SK-N-SH (cell line): ENCODE results near the gene SV2C. TPM values are rescaled to one million over a fixed set of nuclear protein-coding genes. Genes with fewer than 3 reads are reported as not detected.

Experiments
- CTCF ChIA-PET: fragments of 300-600, 350-600 bp; formaldehyde crosslinking; extraction: SDS; loops from one replicate; lab custom pipeline; 2021; lab: Yijun Ruan, JAX
- POLR2A ChIA-PET: fragments of 350-600 bp; sonication (Branson Sonifier 250); formaldehyde crosslinking; extraction: SDS; loops from one replicate; lab custom pipeline; 2020; ENCODE audit warnings: antibody characterized with exemption, inconsistent platforms; lab: Yijun Ruan, JAX
- DNase-seq: peaks from one replicate; pipeline ENCODE4 v3.0.0; 2012
- H2AFZ ChIP-seq: fragments of 200-600 bp; sonication (generic); 2 replicates; pipeline ENCODE4 v1.8.1; 2016; ENCODE audit warnings: antibody characterized with exemption, mild to moderate bottlenecking, low read depth
- H3F3A ChIP-seq: fragments of 200-600 bp; sonication (generic); replicated peaks from 2 replicates; pipeline ENCODE3; 2016; ENCODE audit warnings: antibody characterized with exemption, mild to moderate bottlenecking; ENCODE audit not compliant: insufficient read depth
- H3K27ac ChIP-seq, 2 experiments: fragments of 200-500 bp in 1 of 2; fragments of 200-600 bp in 1 of 2; sonication (Bioruptor generic) in 1 of 2; sonication (generic), shearing (Covaris generic) in 1 of 2; 2 replicates each; pipeline versions ENCODE4 v1.5.1 to v1.6.1; 2014 to 2016; ENCODE audit warnings: low read depth in 2 of 2, inconsistent platforms in 1 of 2, low read length in 1 of 2, mild to moderate bottlenecking in 1 of 2, mixed read lengths in 1 of 2
- H3K27me3 ChIP-seq: fragments of 200-600 bp; sonication (generic), shearing (Covaris generic); 2 replicates; pipeline ENCODE4 v1.6.1; 2016; ENCODE audit warnings: mixed run types; ENCODE audit not compliant: insufficient read depth
- H3K36me3 ChIP-seq, 2 experiments: fragments of 200-500 bp in 1 of 2; fragments of 200-600 bp in 1 of 2; sonication (Bioruptor generic) in 1 of 2; sonication (generic) in 1 of 2; replicated peaks in 1 of 2; 2 replicates each; pipeline versions ENCODE3 to v1.5.1; 2014 to 2016; ENCODE audit warnings: low read length in 1 of 2, mild to moderate bottlenecking in 1 of 2; ENCODE audit not compliant: insufficient read depth in 2 of 2, control insufficient read depth in 1 of 2
- H3K4me1 ChIP-seq, 2 experiments: fragments of 200-500 bp in 1 of 2; fragments of 200-600 bp in 1 of 2; sonication (Bioruptor generic) in 1 of 2; sonication (generic), shearing (Covaris generic) in 1 of 2; 2 replicates each; pipeline versions ENCODE4 v1.5.1 to v1.6.1; 2014 to 2016; ENCODE audit warnings: low read depth in 1 of 2, low read length in 1 of 2, mixed run types in 1 of 2; ENCODE audit not compliant: insufficient read depth in 2 of 2, control insufficient read depth in 1 of 2
- H3K4me2 ChIP-seq: fragments of 200-600 bp; sonication (generic), shearing (Covaris generic); 2 replicates; pipeline ENCODE4 v1.6.1; 2017; ENCODE audit warnings: mixed run types
- H3K4me3 ChIP-seq, 2 experiments: fragments of 200-500 bp in 1 of 2; fragments of 200-600 bp in 1 of 2; sonication (Bioruptor generic) in 1 of 2; sonication (generic), shearing (Covaris generic) in 1 of 2; 2 replicates each; pipeline versions ENCODE4 v1.5.1 to v1.8.1; 2014 to 2016; ENCODE audit warnings: low read depth in 2 of 2, inconsistent platforms in 1 of 2, low read length in 1 of 2, mild to moderate bottlenecking in 1 of 2, mixed read lengths in 1 of 2, moderate library complexity in 1 of 2
- H3K79me2 ChIP-seq: fragments of 200-600 bp; sonication (generic); 2 replicates; pipeline ENCODE4 v1.8.1; 2017; ENCODE audit warnings: mild to moderate bottlenecking; ENCODE audit not compliant: insufficient read depth
- H3K9ac ChIP-seq: fragments of 200-600 bp; sonication (generic); 2 replicates; pipeline ENCODE4 v1.6.1; 2017; ENCODE audit warnings: mixed run types
- H3K9me2 ChIP-seq: fragments of 200-600 bp; sonication (generic); 2 replicates; pipeline ENCODE4 v1.6.1; 2017; ENCODE audit warnings: mixed run types
- H3K9me3 ChIP-seq: fragments of 200-600 bp; sonication (generic); 2 replicates; pipeline ENCODE4 v1.6.1; 2017; ENCODE audit warnings: mixed run types, mild to moderate bottlenecking, moderate library complexity
- H4K20me1 ChIP-seq: fragments of 200-600 bp; sonication (generic); 2 replicates; pipeline ENCODE4 v1.6.1; 2017; ENCODE audit warnings: mild to moderate bottlenecking, mixed run types; ENCODE audit not compliant: insufficient read depth
- CTCF ChIP-seq: fragments of 200-600 bp; sonication (generic); IDR thresholded peaks from 2 replicates; pipeline ENCODE4 v1.6.1; 2017; ENCODE audit warnings: antibody characterized with exemption, mild to moderate bottlenecking, moderate library complexity
- EP300 ChIP-seq, 2 experiments: IDR thresholded peaks; 2 replicates each; pipeline versions ENCODE4 v1.4.0 to v1.6.1; 2012; ENCODE audit warnings: borderline replicate concordance in 1 of 2, low read depth in 1 of 2, low read length in 1 of 2
- GATA2 ChIP-seq: sonication (generic); formaldehyde crosslinking; IDR thresholded peaks from 2 replicates; pipeline ENCODE4 v1.5.0; 2020; ENCODE audit warnings: mild to moderate bottlenecking, missing genetic modification reagents
- MEF2A ChIP-seq: IDR thresholded peaks from 2 replicates; pipeline ENCODE4 v1.4.0; 2012; ENCODE audit warnings: low read depth, borderline replicate concordance
- NRF1 ChIP-seq: IDR thresholded peaks from 2 replicates; pipeline ENCODE4 v1.6.1; 2012; ENCODE audit warnings: low read depth, mild to moderate bottlenecking, low read length
- POLR2AphosphoS5 ChIP-seq: IDR thresholded peaks from 2 replicates; pipeline ENCODE4 v1.6.1; 2012; ENCODE audit warnings: low read depth, low read length
- RAD21 ChIP-seq: IDR thresholded peaks from 2 replicates; pipeline ENCODE4 v1.6.1; 2012; ENCODE audit warnings: mild to moderate bottlenecking, low read length
- RCOR1 ChIP-seq: fragments of 150-350 bp; IDR thresholded peaks from 2 replicates; pipeline ENCODE4 v1.6.1; 2017; ENCODE audit warnings: antibody characterized with exemption, low read length
- REST ChIP-seq: IDR thresholded peaks from 2 replicates; pipeline ENCODE4 v1.6.1; 2012; ENCODE audit warnings: mild to moderate bottlenecking, low read depth, low read length, moderate library complexity
- RXRA ChIP-seq: IDR thresholded peaks from 2 replicates; pipeline ENCODE4 v1.4.0; 2012; ENCODE audit warnings: low read depth, mild to moderate bottlenecking, borderline replicate concordance
- SMC3 ChIP-seq: IDR thresholded peaks from 2 replicates; pipeline ENCODE4 v1.6.1; 2012; ENCODE audit warnings: low read depth, low read length, improper control_type of control experiment
- TCF12 ChIP-seq: IDR thresholded peaks from 2 replicates; pipeline ENCODE4 v1.4.0; 2012
- TEAD4 ChIP-seq: IDR thresholded peaks from 2 replicates; pipeline ENCODE4 v1.4.0; 2012; ENCODE audit warnings: mild to moderate bottlenecking, borderline replicate concordance; ENCODE audit not compliant: insufficient read depth
- USF1 ChIP-seq: IDR thresholded peaks from 2 replicates; pipeline ENCODE4 v1.4.0; 2012; ENCODE audit warnings: low read depth, borderline replicate concordance
- USF2 ChIP-seq: fragments of 150-350 bp; IDR thresholded peaks from 2 replicates; pipeline ENCODE4 v1.6.1; 2017; ENCODE audit warnings: antibody characterized with exemption, low read length, low read depth, borderline replicate concordance
- WGBS: methylation state at CpG from one replicate; pipeline ENCODE4 v1.1.6; 2017; ENCODE audit warnings: low lambda C conversion rate; 5-methylcytosine and 5-hydroxymethylcytosine counted together
- polyA plus RNA-seq, 3 experiments: library from polyadenylated mRNA; depleted of rRNA; stranded (reverse); fragments of >200 nt; gene quantifications; 2 replicates each; pipeline ENCODE4 v1.2.3, GENCODE V29; 2012

SV2C gene
- polyA plus RNA-seq, 1 of the 3 experiments (the other 2 are of a cell fraction): 0.05 TPM

GRCh38 chr5:76041863-76042262, 41.3 kb upstream of the SV2C start:
- Histone ChIP-seq H2AFZ (no peak overlapping the region), H3K27me3 (no peaks in the 10 kb centered on the region), H3K9me2 (no peaks in the 10 kb centered on the region), H3K79me2 (no peaks in the 10 kb centered on the region), H3K4me2 (no peak overlapping the region), H3K27ac (no peak overlapping the region), H3F3A (no peaks in the 10 kb centered on the region), H4K20me1 (no peaks in the 10 kb centered on the region), H3K4me1 (peaks cover 0 to 4% of the 10 kb centered on the region in 2 experiments; a peak in 2 of 4 replicates), H3K9me3 (no peaks in the 10 kb centered on the region), H3K4me3 (no peak overlapping the region), H3K9ac (no peak overlapping the region), H3K36me3 (no peaks in the 10 kb centered on the region)
- CTCF ChIA-PET: no interaction called here
- peak; percentile 89 for TF ChIP-seq REST
- no peak for TF ChIP-seq RXRA
- POLR2A ChIA-PET: no interaction called here
- whole genome bisulfite sequencing: 38% methylated on average over 6 of the region's 6 CpGs
- DNase-seq: no peak

GRCh38 chr5:76046741-76047140, 36.4 kb upstream of the SV2C start:
- Histone ChIP-seq H3K36me3 (no peaks in the 10 kb centered on the region), H3K9me2 (no peaks in the 10 kb centered on the region), H3K9me3 (no peaks in the 10 kb centered on the region), H3K27me3 (no peaks in the 10 kb centered on the region), H3K4me3 (no peak overlapping the region), H3K4me2 (peak overlapping the region; percentile 22; the same call in 1 of the 2 replicates), H3F3A (no peaks in the 10 kb centered on the region), H4K20me1 (no peaks in the 10 kb centered on the region), H3K4me1 (peaks cover 0 to 7% of the 10 kb centered on the region in 2 experiments; a peak in 2 of 4 replicates), H2AFZ (no peak overlapping the region), H3K27ac (peak overlapping the region in 1 of 2 experiments; percentile 51; a peak in 3 of 4 replicates), H3K9ac (no peak overlapping the region), H3K79me2 (no peaks in the 10 kb centered on the region)
- WGBS: 4% methylated on average over 3 of the region's 3 CpGs
- DNase-seq: peak; percentile 54
- POLR2A ChIA-PET: no interaction called here
- CTCF ChIA-PET: interaction anchor here (1.0 to 1.7 kb wide), 2 partner anchors 128 to 210 kb away, joined by 4 to 7 read pairs; no protein-coding TSS in a partner anchor
- TF ChIP-seq TEAD4: 0 out of 2 replicates have a peak, but pooled peaks have one; percentile 36
- TF ChIP-seq SMC3: no peak
- TF ChIP-seq RAD21: no peak
- no peak for TF ChIP-seq POLR2AphosphoS5
- TF ChIP-seq GATA2 (CRISPR knock-in tag): no peak
- no peak for TF ChIP-seq USF2
- TF ChIP-seq RCOR1: peak; percentile 43; the same call in 1 of the 2 replicates
- no peak for TF ChIP-seq MEF2A
- TF ChIP-seq EP300 (IDR thresholded peaks at IDR 0.05; ENCODE audit: borderline replicate concordance in 1 of 2, low read depth in 1 of 2, low read length in 1 of 2): 0 out of 4 replicates have a peak, but pooled peaks of 1 of the 2 experiments have one; percentile 24
- no peak for TF ChIP-seq USF1
- TF ChIP-seq REST: no peak
- no peak for TF ChIP-seq CTCF
- peak; percentile 36; the same call in 1 of the 2 replicates for TF ChIP-seq TCF12
- TF ChIP-seq NRF1: no peak
- no peak for TF ChIP-seq RXRA
